Measurements from ENCODE around the gene GABRB3.

GABRB3 gene

DNA sequence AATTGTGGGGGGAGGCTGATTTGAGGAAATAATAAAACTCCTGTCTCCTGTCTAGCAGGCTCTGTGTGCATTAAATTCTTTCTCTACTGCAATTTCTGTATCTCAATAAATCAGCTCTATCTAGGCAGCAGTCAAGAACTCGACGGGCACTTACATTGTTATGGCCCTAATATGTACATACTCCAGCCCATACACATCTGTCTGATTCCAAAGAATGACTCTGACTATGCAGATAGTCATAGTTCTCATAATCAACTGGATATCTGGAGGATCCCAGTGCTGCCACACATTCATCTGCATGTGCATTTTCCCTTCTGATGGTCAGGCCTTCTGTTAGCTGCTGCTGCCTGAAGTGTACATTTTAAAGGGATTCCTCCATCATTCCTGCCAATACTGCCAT, 114.6 kb downstream of the GABRB3 start:
- no peak for ATAC-seq (ENCODE audit: low read depth)
- DNase-seq (ENCODE audit: low spot score) = no peak
- Histone ChIP-seq H3K27me3 (ENCODE audit: insufficient read depth, poor library complexity, severe bottlenecking) (peaks cover 7% of the 10 kb centered on the region), H3K4me1 (ENCODE audit: insufficient read depth, poor library complexity, severe bottlenecking) (no peaks in the 10 kb centered on the region), H3K4me3 (ENCODE audit: severe bottlenecking) (no peak overlapping the region), H3K27ac (ENCODE audit: poor library complexity, severe bottlenecking) (no peak overlapping the region), H3K36me3 (ENCODE audit: low read depth) (no peaks in the 10 kb centered on the region), H3K9me3 (ENCODE audit: severe bottlenecking) (peaks cover 4% of the 10 kb centered on the region)
- TF ChIP-seq, protein P1, sequence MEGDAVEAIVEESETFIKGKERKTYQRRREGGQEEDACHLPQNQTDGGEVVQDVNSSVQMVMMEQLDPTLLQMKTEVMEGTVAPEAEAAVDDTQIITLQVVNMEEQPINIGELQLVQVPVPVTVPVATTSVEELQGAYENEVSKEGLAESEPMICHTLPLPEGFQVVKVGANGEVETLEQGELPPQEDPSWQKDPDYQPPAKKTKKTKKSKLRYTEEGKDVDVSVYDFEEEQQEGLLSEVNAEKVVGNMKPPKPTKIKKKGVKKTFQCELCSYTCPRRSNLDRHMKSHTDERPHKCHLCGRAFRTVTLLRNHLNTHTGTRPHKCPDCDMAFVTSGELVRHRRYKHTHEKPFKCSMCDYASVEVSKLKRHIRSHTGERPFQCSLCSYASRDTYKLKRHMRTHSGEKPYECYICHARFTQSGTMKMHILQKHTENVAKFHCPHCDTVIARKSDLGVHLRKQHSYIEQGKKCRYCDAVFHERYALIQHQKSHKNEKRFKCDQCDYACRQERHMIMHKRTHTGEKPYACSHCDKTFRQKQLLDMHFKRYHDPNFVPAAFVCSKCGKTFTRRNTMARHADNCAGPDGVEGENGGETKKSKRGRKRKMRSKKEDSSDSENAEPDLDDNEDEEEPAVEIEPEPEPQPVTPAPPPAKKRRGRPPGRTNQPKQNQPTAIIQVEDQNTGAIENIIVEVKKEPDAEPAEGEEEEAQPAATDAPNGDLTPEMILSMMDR (IDR thresholded peaks at IDR 0.05; ENCODE audit: poor library complexity, severe bottlenecking) = no peak

DNA sequence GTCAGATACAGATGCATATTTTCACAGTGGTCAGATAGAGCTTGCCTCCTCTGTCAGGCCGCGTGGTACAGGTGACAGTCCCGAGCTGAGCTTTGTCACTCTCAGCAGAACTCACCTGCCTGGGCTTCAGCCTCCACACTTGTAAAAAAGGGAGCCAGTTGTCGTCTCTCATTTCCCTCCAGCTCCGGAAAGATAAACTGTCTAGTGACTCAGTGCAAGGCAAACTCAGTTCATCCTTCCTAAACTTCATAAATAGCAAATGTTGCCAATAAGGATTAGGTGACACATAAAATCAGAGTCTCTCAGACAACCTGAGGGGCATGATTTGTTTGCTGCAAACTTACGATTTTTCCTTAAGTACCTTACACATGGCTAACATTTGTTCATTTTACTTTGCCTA, 116.8 kb downstream of the GABRB3 start:
- no peak overlapping the region for H3K4me3 ChIP-seq (ENCODE audit: severe bottlenecking)
- H3K9me3 ChIP-seq (ENCODE audit: severe bottlenecking) = peaks cover 5% of the 10 kb centered on the region
- DNase-seq (ENCODE audit: low spot score) = no peak
- no peaks in the 10 kb centered on the region for H3K36me3 ChIP-seq (ENCODE audit: low read depth)
- ATAC-seq (ENCODE audit: low read depth) = no peak
- TF ChIP-seq, protein P1 (IDR thresholded peaks at IDR 0.05; ENCODE audit: poor library complexity, severe bottlenecking) = no peak
- peaks cover 7% of the 10 kb centered on the region for H3K27me3 ChIP-seq (ENCODE audit: insufficient read depth, poor library complexity, severe bottlenecking)
- no peak overlapping the region for H3K27ac ChIP-seq (ENCODE audit: poor library complexity, severe bottlenecking)
- no peaks in the 10 kb centered on the region for H3K4me1 ChIP-seq (ENCODE audit: insufficient read depth, poor library complexity, severe bottlenecking)

DNA sequence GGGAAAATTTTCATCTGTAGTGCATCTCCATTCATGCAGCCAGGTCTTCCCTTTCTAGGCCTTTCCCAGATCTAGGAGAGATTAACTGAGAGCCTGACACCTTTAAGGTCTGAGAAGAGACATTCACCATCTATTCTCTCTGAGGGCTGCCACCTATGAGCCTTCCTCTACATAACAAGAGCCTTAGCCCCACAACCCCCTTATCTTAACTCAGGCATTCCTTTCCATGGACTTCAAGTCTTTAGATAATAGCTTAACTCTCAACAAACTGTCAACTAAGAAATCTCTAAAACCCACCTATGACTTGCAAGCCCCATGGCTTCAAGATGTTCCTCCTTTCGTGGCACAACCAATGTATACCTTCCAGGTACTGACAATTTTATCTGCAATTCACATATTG, 121.0 kb downstream of the GABRB3 start:
- ATAC-seq (ENCODE audit: low read depth) = no peak
- no peaks in the 10 kb centered on the region for H3K4me1 ChIP-seq (ENCODE audit: insufficient read depth, poor library complexity, severe bottlenecking)
- peaks cover 1% of the 10 kb centered on the region for H3K27me3 ChIP-seq (ENCODE audit: insufficient read depth, poor library complexity, severe bottlenecking)
- peaks cover 5% of the 10 kb centered on the region for H3K9me3 ChIP-seq (ENCODE audit: severe bottlenecking)
- DNase-seq (ENCODE audit: low spot score) = no peak
- H3K36me3 ChIP-seq (ENCODE audit: low read depth) = no peaks in the 10 kb centered on the region
- H3K27ac ChIP-seq (ENCODE audit: poor library complexity, severe bottlenecking) = no peak overlapping the region
- H3K4me3 ChIP-seq (ENCODE audit: severe bottlenecking) = no peak overlapping the region
- TF ChIP-seq, protein P1 (IDR thresholded peaks at IDR 0.05; ENCODE audit: poor library complexity, severe bottlenecking) = no peak

DNA sequence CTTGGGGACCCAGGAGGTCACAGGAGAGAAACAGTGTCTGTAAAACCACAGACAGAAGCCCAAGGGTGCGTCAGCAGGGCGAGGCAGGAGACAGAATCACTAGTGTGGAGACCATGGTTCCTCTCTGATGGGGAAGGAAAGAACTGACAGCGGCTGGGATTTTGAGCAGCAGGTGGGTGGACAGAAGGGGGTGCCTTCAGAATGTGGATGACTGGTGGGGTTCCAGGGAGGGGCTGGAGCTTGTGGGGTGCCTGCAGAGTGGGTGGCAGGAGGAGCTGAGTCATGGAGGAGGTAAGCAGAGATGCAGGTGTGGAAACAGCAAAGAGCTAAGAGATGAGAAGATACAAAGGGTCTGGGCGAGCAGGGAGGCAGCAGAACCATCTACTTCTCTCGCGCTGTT, 124.2 kb downstream of the GABRB3 start:
- no peaks in the 10 kb centered on the region for H3K27me3 ChIP-seq (ENCODE audit: insufficient read depth, poor library complexity, severe bottlenecking)
- ATAC-seq (ENCODE audit: low read depth) (no peak), DNase-seq (ENCODE audit: low spot score) (no peak)
- H3K4me1 ChIP-seq (ENCODE audit: insufficient read depth, poor library complexity, severe bottlenecking) = no peaks in the 10 kb centered on the region
- TF ChIP-seq, protein P1 (IDR thresholded peaks at IDR 0.05; ENCODE audit: poor library complexity, severe bottlenecking) = no peak
- H3K4me3 ChIP-seq (ENCODE audit: severe bottlenecking) = no peak overlapping the region
- peaks cover 7% of the 10 kb centered on the region for H3K9me3 ChIP-seq (ENCODE audit: severe bottlenecking)
- no peak overlapping the region for H3K27ac ChIP-seq (ENCODE audit: poor library complexity, severe bottlenecking)
- no peaks in the 10 kb centered on the region for H3K36me3 ChIP-seq (ENCODE audit: low read depth)

DNA sequence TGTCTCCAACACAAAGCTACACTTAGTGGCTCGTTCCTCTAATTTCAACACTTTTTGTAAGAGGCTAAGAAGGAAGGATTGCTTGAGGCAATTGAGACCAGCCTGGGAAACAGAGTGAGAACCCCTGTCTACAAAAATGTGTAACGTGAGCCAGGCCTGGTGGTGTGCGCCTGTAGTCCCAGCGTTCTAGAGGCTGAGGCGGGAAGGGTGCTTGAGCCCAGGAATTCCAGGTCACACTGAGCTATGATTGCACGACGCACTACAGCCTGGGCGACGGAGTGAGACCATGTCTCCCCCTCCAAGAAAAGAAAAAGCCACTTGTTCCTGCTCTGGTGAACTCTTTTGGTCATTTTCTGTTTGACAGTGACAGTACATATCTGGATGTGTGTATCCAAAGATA, 127.9 kb downstream of the GABRB3 start:
- H3K9me3 ChIP-seq (ENCODE audit: severe bottlenecking) = peaks cover 2% of the 10 kb centered on the region
- H3K4me1 ChIP-seq (ENCODE audit: insufficient read depth, poor library complexity, severe bottlenecking) = no peaks in the 10 kb centered on the region
- no peak overlapping the region for H3K4me3 ChIP-seq (ENCODE audit: severe bottlenecking)
- TF ChIP-seq, protein P1 (IDR thresholded peaks at IDR 0.05; ENCODE audit: poor library complexity, severe bottlenecking) = no peak
- no peaks in the 10 kb centered on the region for H3K36me3 ChIP-seq (ENCODE audit: low read depth)
- H3K27me3 ChIP-seq (ENCODE audit: insufficient read depth, poor library complexity, severe bottlenecking) = no peaks in the 10 kb centered on the region
- no peak overlapping the region for H3K27ac ChIP-seq (ENCODE audit: poor library complexity, severe bottlenecking)
- DNase-seq (ENCODE audit: low spot score) (no peak), ATAC-seq (ENCODE audit: low read depth) (no peak)

All from RWPE2 (cell line).